CD8-positive, alpha-beta memory T cell (primary cell): ENCODE data around the gene TMEM30A. TPM values are rescaled to one million over a fixed set of nuclear protein-coding genes. Genes with fewer than 3 reads are reported as not detected.

ENCODE experiments used
- CTCF ChIA-PET: fragments of 350-600 bp; sonication (Branson Sonifier 250); formaldehyde crosslinking; loops from one replicate; lab custom pipeline; 2021; ENCODE audit warnings: antibody characterized with exemption; lab: Charles Lee
- POLR2A ChIA-PET: fragments of 350-600 bp; sonication (Branson Sonifier 250); formaldehyde crosslinking; loops from one replicate; lab custom pipeline; 2021; ENCODE audit warnings: antibody characterized with exemption; lab: Charles Lee
- DNase-seq, 5 donors: peaks; one replicate each; pipeline versions ENCODE4 v3.0.0 to v3.0.0-alpha.2; 2020 to 2022; ENCODE audit warnings: mixed read lengths in 1 of 5
- H3K27ac ChIP-seq: one replicate; pipeline ENCODE4 v1.7.0; 2013; ENCODE audit warnings: low read depth, mild to moderate bottlenecking, low read length, moderate library complexity
- H3K27me3 ChIP-seq: 2 replicates; pipeline ENCODE4 v1.7.0; 2013; ENCODE audit warnings: low read length, mild to moderate bottlenecking; ENCODE audit not compliant: insufficient read depth, poor library complexity, severe bottlenecking
- H3K36me3 ChIP-seq: 2 replicates; pipeline ENCODE4 v1.7.0; 2013; ENCODE audit warnings: mild to moderate bottlenecking, low read length, moderate library complexity; ENCODE audit not compliant: insufficient read depth
- H3K4me1 ChIP-seq: 2 replicates; pipeline ENCODE4 v1.7.0; 2013; ENCODE audit warnings: mild to moderate bottlenecking, low read length, moderate library complexity; ENCODE audit not compliant: insufficient read depth
- H3K4me3 ChIP-seq: 2 replicates; pipeline ENCODE4 v1.7.0; 2013; ENCODE audit warnings: mild to moderate bottlenecking, low read length
- H3K9me3 ChIP-seq: 2 replicates; pipeline ENCODE4 v1.7.0; 2013; ENCODE audit warnings: mild to moderate bottlenecking, low read length
- H3K27ac Mint-ChIP-seq, 8 donors: one replicate each; pipeline ENCODE4 v1.8.0; 2020 to 2021; ENCODE audit warnings: mixed read lengths in 8 of 8, mild to moderate bottlenecking in 6 of 8, inconsistent platforms in 3 of 8, moderate library complexity in 3 of 8
- H3K27me3 Mint-ChIP-seq, 2 donors: one replicate each; pipeline ENCODE4 v1.8.0; 2020 to 2021; ENCODE audit warnings: mixed read lengths in 2 of 2, mild to moderate bottlenecking in 1 of 2, moderate library complexity in 1 of 2
- H3K36me3 Mint-ChIP-seq, 3 donors: one replicate each; pipeline ENCODE4 v1.8.0; 2020 to 2021; ENCODE audit warnings: mixed read lengths in 3 of 3, inconsistent platforms in 1 of 3, mild to moderate bottlenecking in 1 of 3
- H3K4me1 Mint-ChIP-seq, 3 donors: one replicate each; pipeline ENCODE4 v1.8.0; 2020 to 2021; ENCODE audit warnings: mixed read lengths in 3 of 3, inconsistent platforms in 1 of 3, mild to moderate bottlenecking in 1 of 3
- H3K4me3 Mint-ChIP-seq, 7 donors: one replicate each; pipeline ENCODE4 v1.8.0; 2020 to 2021; ENCODE audit warnings: mixed read lengths in 7 of 7, mild to moderate bottlenecking in 6 of 7, moderate library complexity in 4 of 7, inconsistent platforms in 2 of 7
- H3K9me3 Mint-ChIP-seq, 5 donors: one replicate each; pipeline ENCODE4 v1.8.0; 2020 to 2022; ENCODE audit warnings: mixed read lengths in 5 of 5, mild to moderate bottlenecking in 3 of 5, moderate library complexity in 2 of 5, inconsistent platforms in 1 of 5
- polyA plus RNA-seq: library from polyadenylated mRNA; unstranded; fragments of 300-500 nt; fragmentation: Illumina TruSeq; gene quantifications from one replicate; pipeline ENCODE4 v1.2.3, GENCODE V29; 2021
- total RNA-seq, 2 experiments: library from RNA; stranded (reverse); gene quantifications; one replicate each; pipeline ENCODE4 v1.2.3, GENCODE V29; 2021

Gene TMEM30A
- total RNA-seq (10 to 100 TPM; 54.8 to 61.8 TPM), polyA plus RNA-seq (56.3 TPM)

GRCh38 chr6:75284632-75285282, at the start of gene TMEM30A:
Gene TMEM30A, minus strand, starts transcription at chr6:75284792. Its CDS starts 154 bp downstream, at chr6:75284638.
- no peaks in the 10 kb centered on the region for H3K27me3 ChIP-seq
- peak within 1 kb of the TSS; percentile 76 for H3K27ac ChIP-seq
- H3K9me3 ChIP-seq: no peaks in the 10 kb centered on the region
- H3K4me3 ChIP-seq: peak within 1 kb of the TSS; percentile 91
- peaks cover 34% of the 10 kb centered on the region for H3K4me1 ChIP-seq
- peaks cover 34 to 37% (median 37%) of the 10 kb centered on the region in 3 donors for H3K4me1 Mint-ChIP-seq
- CTCF ChIA-PET: interaction anchor here (1.0 to 2.3 kb wide), 8 partner anchors 9 to 243 kb away, joined by 3 to 11 read pairs (median 4); partner anchors contain the start of gene COX7A2
- H3K27ac Mint-ChIP-seq: no peak within 1 kb of the TSS
- no peak within 1 kb of the TSS for H3K4me3 Mint-ChIP-seq
- no peaks in the 10 kb centered on the region for H3K9me3 Mint-ChIP-seq
- DNase-seq: peak; percentile 92 to 97 (median 95)
- H3K36me3 Mint-ChIP-seq: peaks cover 0 to under 1% (median 0%) of the 10 kb centered on the region in 3 donors
- H3K36me3 ChIP-seq: no peaks in the 10 kb centered on the region
- POLR2A ChIA-PET: interaction anchor here (0.6 to 2.8 kb wide), 7 partner anchors 14 to 1764 kb away, joined by 3 to 10 read pairs (median 3); partner anchors contain the start of genes COX7A2, EEF1A1, SENP6 and SLC17A5
- no peaks in the 10 kb centered on the region for H3K27me3 Mint-ChIP-seq

DNA sequence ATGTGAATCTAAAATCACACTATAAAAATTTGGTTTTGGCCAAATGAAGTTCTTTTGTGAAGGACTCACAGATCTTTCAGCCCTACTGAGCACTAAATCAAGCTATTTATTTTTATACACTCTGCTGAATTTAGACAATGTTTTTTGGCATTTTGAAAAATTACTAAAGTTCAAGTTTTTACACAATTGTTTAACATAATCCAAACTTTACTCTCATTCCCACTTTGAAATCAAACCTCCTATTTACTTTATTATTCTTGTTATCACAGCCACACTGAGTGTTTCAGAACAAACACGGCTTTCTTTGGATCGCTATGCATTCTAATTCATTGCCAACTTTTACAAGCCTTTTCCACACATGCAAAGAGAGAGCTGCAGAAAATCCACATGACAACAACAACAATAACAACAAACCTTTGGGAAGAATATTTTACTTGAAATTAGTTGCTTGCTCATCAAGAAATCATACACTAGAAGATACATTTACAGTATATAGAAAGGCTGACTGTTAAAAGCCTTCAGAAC, 49.1 kb upstream of the TMEM30A start:
- ChIA-PET POLR2A (no interaction called here), CTCF (no interaction called here)
- Mint-ChIP-seq H3K27ac (no peak overlapping the region), H3K4me1 (no peaks in the 10 kb centered on the region), H3K4me3 (no peak overlapping the region), H3K9me3 (no peaks in the 10 kb centered on the region), H3K36me3 (no peaks in the 10 kb centered on the region), H3K27me3 (peaks cover 20 to 27% of the 10 kb centered on the region in 2 donors)
- no peak for DNase-seq
- H3K27ac ChIP-seq: no peak overlapping the region
- H3K4me3 ChIP-seq: no peak overlapping the region
- H3K27me3 ChIP-seq: no peaks in the 10 kb centered on the region
- no peaks in the 10 kb centered on the region for H3K4me1 ChIP-seq
- no peaks in the 10 kb centered on the region for H3K36me3 ChIP-seq
- no peaks in the 10 kb centered on the region for H3K9me3 ChIP-seq

GRCh38 chr6:75331151-75331550, 46.6 kb upstream of the TMEM30A start:
- Histone ChIP-seq H3K9me3 (no peaks in the 10 kb centered on the region), H3K36me3 (no peaks in the 10 kb centered on the region), H3K27me3 (no peaks in the 10 kb centered on the region), H3K4me3 (no peak overlapping the region), H3K4me1 (no peaks in the 10 kb centered on the region), H3K27ac (no peak overlapping the region)
- no peaks in the 10 kb centered on the region for H3K9me3 Mint-ChIP-seq
- ChIA-PET CTCF (no interaction called here), POLR2A (no interaction called here)
- H3K27ac Mint-ChIP-seq: no peak overlapping the region
- H3K27me3 Mint-ChIP-seq: peaks cover 16 to 21% of the 10 kb centered on the region in 2 donors
- H3K36me3 Mint-ChIP-seq: no peaks in the 10 kb centered on the region
- no peak overlapping the region for H3K4me3 Mint-ChIP-seq
- no peak for DNase-seq
- H3K4me1 Mint-ChIP-seq: no peaks in the 10 kb centered on the region

GRCh38 chr6:75329703-75330102, 45.1 kb upstream of the TMEM30A start:
- Histone ChIP-seq H3K27ac (no peak overlapping the region), H3K27me3 (no peaks in the 10 kb centered on the region), H3K4me3 (no peak overlapping the region), H3K9me3 (no peaks in the 10 kb centered on the region), H3K4me1 (no peaks in the 10 kb centered on the region), H3K36me3 (no peaks in the 10 kb centered on the region)
- DNase-seq: no peak
- ChIA-PET POLR2A (no interaction called here), CTCF (no interaction called here)
- Mint-ChIP-seq H3K9me3 (no peaks in the 10 kb centered on the region), H3K36me3 (no peaks in the 10 kb centered on the region), H3K27ac (no peak overlapping the region), H3K27me3 (peaks cover 13 to 19% of the 10 kb centered on the region in 2 donors), H3K4me1 (no peaks in the 10 kb centered on the region), H3K4me3 (no peak overlapping the region)

- DNase-seq: no peak
- no peaks in the 10 kb centered on the region for H3K9me3 ChIP-seq
- POLR2A ChIA-PET: no interaction called here
- no peak overlapping the region for H3K4me3 ChIP-seq
- H3K4me1 ChIP-seq: no peaks in the 10 kb centered on the region
- H3K36me3 ChIP-seq: no peaks in the 10 kb centered on the region
- no peak overlapping the region for H3K27ac ChIP-seq
- no peaks in the 10 kb centered on the region for H3K36me3 Mint-ChIP-seq
- CTCF ChIA-PET: no interaction called here
- H3K27me3 Mint-ChIP-seq: peaks cover 16 to 23% of the 10 kb centered on the region in 2 donors
- H3K27me3 ChIP-seq: no peaks in the 10 kb centered on the region
- no peaks in the 10 kb centered on the region for H3K4me1 Mint-ChIP-seq
- peak overlapping the region in 1 of 8 donors; percentile 61 for H3K27ac Mint-ChIP-seq
- H3K9me3 Mint-ChIP-seq: no peaks in the 10 kb centered on the region
- H3K4me3 Mint-ChIP-seq: no peak overlapping the region
Measured at GRCh38 chr6:75327807-75328206, 43.2 kb upstream of the TMEM30A start.

GRCh38 chr6:75326557-75327258, 42.1 kb upstream of the TMEM30A start:
- Histone ChIP-seq H3K27ac (no peak overlapping the region), H3K4me3 (no peak overlapping the region), H3K36me3 (no peaks in the 10 kb centered on the region), H3K4me1 (no peaks in the 10 kb centered on the region), H3K27me3 (no peaks in the 10 kb centered on the region), H3K9me3 (no peaks in the 10 kb centered on the region)
- ChIA-PET CTCF (interaction anchor here (1.5 kb wide), 1 partner anchor 9 kb away, joined by 4 read pairs; no protein-coding TSS in a partner anchor), POLR2A (no interaction called here)
- H3K4me3 Mint-ChIP-seq: no peak overlapping the region
- no peaks in the 10 kb centered on the region for H3K36me3 Mint-ChIP-seq
- no peak overlapping the region for H3K27ac Mint-ChIP-seq
- H3K9me3 Mint-ChIP-seq: no peaks in the 10 kb centered on the region
- H3K27me3 Mint-ChIP-seq: peaks cover 10 to 29% of the 10 kb centered on the region in 2 donors
- no peak for DNase-seq
- no peaks in the 10 kb centered on the region for H3K4me1 Mint-ChIP-seq

- peaks cover 9 to 56% of the 10 kb centered on the region in 2 donors for H3K27me3 Mint-ChIP-seq
- no peak overlapping the region for H3K4me3 Mint-ChIP-seq
- H3K36me3 Mint-ChIP-seq: peaks cover 0 to 2% (median 0%) of the 10 kb centered on the region in 3 donors
- ChIA-PET CTCF (no interaction called here), POLR2A (no interaction called here)
- no peaks in the 10 kb centered on the region for H3K4me1 ChIP-seq
- no peaks in the 10 kb centered on the region for H3K27me3 ChIP-seq
- no peaks in the 10 kb centered on the region for H3K9me3 ChIP-seq
- H3K4me3 ChIP-seq: no peak overlapping the region
- H3K36me3 ChIP-seq: no peaks in the 10 kb centered on the region
- H3K9me3 Mint-ChIP-seq: no peaks in the 10 kb centered on the region
- H3K27ac ChIP-seq: no peak overlapping the region
- H3K4me1 Mint-ChIP-seq: no peaks in the 10 kb centered on the region
- H3K27ac Mint-ChIP-seq: no peak overlapping the region
- DNase-seq: no peak
Measured at GRCh38 chr6:75318900-75319299, 34.3 kb upstream of the TMEM30A start.
